ENCODE results near the gene SEPTIN5. TPM values are rescaled to one million over a fixed set of nuclear protein-coding genes. Genes with fewer than 3 reads are reported as not detected.

The SEPTIN5 gene
- total RNA-seq, 1 experiment from 2014 or later = not detected

GRCh38 chr22:19713650-19714311, 522 bp upstream of the SEPTIN5 start:
- H2AFZ ChIP-seq (ENCODE audit: low read length) = no peak overlapping the region
- no peak overlapping the region for H3K4me2 ChIP-seq (ENCODE audit: low read depth, low read length, poor library complexity, severe bottlenecking)
- no peaks in the 10 kb centered on the region for H3K36me3 ChIP-seq (ENCODE audit: insufficient read depth, low read length)
- no peak overlapping the region for H3K4me3 ChIP-seq (ENCODE audit: low read length)
- no peaks in the 10 kb centered on the region for H4K20me1 ChIP-seq (ENCODE audit: insufficient read depth, low read depth, low read length)
- H3K79me2 ChIP-seq (ENCODE audit: low read length) = no peaks in the 10 kb centered on the region
- no peaks in the 10 kb centered on the region for H3K9me3 ChIP-seq (ENCODE audit: low read length)
- H3K27me3 ChIP-seq (ENCODE audit: low read length) = no peaks in the 10 kb centered on the region
- DNase-seq = no peak
- no peak overlapping the region for H3K27ac ChIP-seq (ENCODE audit: low read length)
- H3K4me1 ChIP-seq (ENCODE audit: low read length) = peaks cover 3% of the 10 kb centered on the region; the same call in 1 of the 2 replicates
- no peaks in the 10 kb centered on the region for H3K9me2 ChIP-seq (replicated peaks; ENCODE audit: insufficient read depth, low read length)
- H3K9ac ChIP-seq (ENCODE audit: low read length) = no peak overlapping the region

GRCh38 chr22:19715188-19715930, 1.1 kb downstream of the SEPTIN5 start:
- Histone ChIP-seq H3K9me3 (ENCODE audit: low read length) (no peaks in the 10 kb centered on the region), H3K4me1 (ENCODE audit: low read length) (peaks cover 3% of the 10 kb centered on the region; the same call in 1 of the 2 replicates), H3K36me3 (ENCODE audit: insufficient read depth, low read length) (no peaks in the 10 kb centered on the region), H3K9ac (ENCODE audit: low read length) (no peak overlapping the region), H3K4me3 (ENCODE audit: low read length) (no peak overlapping the region), H3K79me2 (ENCODE audit: low read length) (no peaks in the 10 kb centered on the region), H2AFZ (ENCODE audit: low read length) (no peak overlapping the region), H4K20me1 (ENCODE audit: insufficient read depth, low read depth, low read length) (no peaks in the 10 kb centered on the region), H3K27ac (ENCODE audit: low read length) (no peak overlapping the region), H3K27me3 (ENCODE audit: low read length) (no peaks in the 10 kb centered on the region), H3K9me2 (replicated peaks; ENCODE audit: insufficient read depth, low read length) (no peaks in the 10 kb centered on the region), H3K4me2 (ENCODE audit: low read depth, low read length, poor library complexity, severe bottlenecking) (no peak overlapping the region)
- no peak for DNase-seq

GRCh38 chr22:19716041-19716828, 1.9 kb downstream of the SEPTIN5 start:
- H3K4me2 ChIP-seq (ENCODE audit: low read depth, low read length, poor library complexity, severe bottlenecking) = no peak overlapping the region
- H3K27ac ChIP-seq (ENCODE audit: low read length) = no peak overlapping the region
- no peak overlapping the region for H2AFZ ChIP-seq (ENCODE audit: low read length)
- H3K36me3 ChIP-seq (ENCODE audit: insufficient read depth, low read length) = no peaks in the 10 kb centered on the region
- H4K20me1 ChIP-seq (ENCODE audit: insufficient read depth, low read depth, low read length) = no peaks in the 10 kb centered on the region
- H3K4me1 ChIP-seq (ENCODE audit: low read length) = peaks cover 3% of the 10 kb centered on the region; the same call in 1 of the 2 replicates
- H3K4me3 ChIP-seq (ENCODE audit: low read length) = no peak overlapping the region
- H3K9ac ChIP-seq (ENCODE audit: low read length) = no peak overlapping the region
- no peak for DNase-seq
- H3K9me3 ChIP-seq (ENCODE audit: low read length) = no peaks in the 10 kb centered on the region
- H3K27me3 ChIP-seq (ENCODE audit: low read length) = no peaks in the 10 kb centered on the region
- no peaks in the 10 kb centered on the region for H3K79me2 ChIP-seq (ENCODE audit: low read length)
- H3K9me2 ChIP-seq (replicated peaks; ENCODE audit: insufficient read depth, low read length) = no peaks in the 10 kb centered on the region

GRCh38 chr22:19716829-19717105, 2.5 kb downstream of the SEPTIN5 start:
- H3K79me2 ChIP-seq (ENCODE audit: low read length) = no peaks in the 10 kb centered on the region
- H3K4me1 ChIP-seq (ENCODE audit: low read length) = peaks cover 3% of the 10 kb centered on the region; the same call in 1 of the 2 replicates
- no peaks in the 10 kb centered on the region for H4K20me1 ChIP-seq (ENCODE audit: insufficient read depth, low read depth, low read length)
- H3K27ac ChIP-seq (ENCODE audit: low read length) = no peak overlapping the region
- H3K9me3 ChIP-seq (ENCODE audit: low read length) = no peaks in the 10 kb centered on the region
- DNase-seq = no peak
- no peak overlapping the region for H3K9ac ChIP-seq (ENCODE audit: low read length)
- no peaks in the 10 kb centered on the region for H3K9me2 ChIP-seq (replicated peaks; ENCODE audit: insufficient read depth, low read length)
- H3K4me3 ChIP-seq (ENCODE audit: low read length) = no peak overlapping the region
- H2AFZ ChIP-seq (ENCODE audit: low read length) = no peak overlapping the region
- H3K4me2 ChIP-seq (ENCODE audit: low read depth, low read length, poor library complexity, severe bottlenecking) = no peak overlapping the region
- no peaks in the 10 kb centered on the region for H3K36me3 ChIP-seq (ENCODE audit: insufficient read depth, low read length)
- no peaks in the 10 kb centered on the region for H3K27me3 ChIP-seq (ENCODE audit: low read length)

GRCh38 chr22:19717181-19717580, 2.9 kb downstream of the SEPTIN5 start:
- H3K36me3 ChIP-seq (ENCODE audit: insufficient read depth, low read length) = no peaks in the 10 kb centered on the region
- H3K79me2 ChIP-seq (ENCODE audit: low read length) = no peaks in the 10 kb centered on the region
- no peaks in the 10 kb centered on the region for H3K9me2 ChIP-seq (replicated peaks; ENCODE audit: insufficient read depth, low read length)
- H3K9ac ChIP-seq (ENCODE audit: low read length) = no peak overlapping the region
- H3K27ac ChIP-seq (ENCODE audit: low read length) = no peak overlapping the region
- no peak for DNase-seq
- H4K20me1 ChIP-seq (ENCODE audit: insufficient read depth, low read depth, low read length) = no peaks in the 10 kb centered on the region
- H3K4me1 ChIP-seq (ENCODE audit: low read length) = peaks cover 3% of the 10 kb centered on the region; the same call in 1 of the 2 replicates
- H3K27me3 ChIP-seq (ENCODE audit: low read length) = no peaks in the 10 kb centered on the region
- no peaks in the 10 kb centered on the region for H3K9me3 ChIP-seq (ENCODE audit: low read length)
- no peak overlapping the region for H2AFZ ChIP-seq (ENCODE audit: low read length)
- no peak overlapping the region for H3K4me2 ChIP-seq (ENCODE audit: low read depth, low read length, poor library complexity, severe bottlenecking)
- no peak overlapping the region for H3K4me3 ChIP-seq (ENCODE audit: low read length)

- H2AFZ ChIP-seq (ENCODE audit: low read length) = no peak overlapping the region
- peak overlapping the region; percentile 51 for H3K4me2 ChIP-seq (ENCODE audit: low read depth, low read length, poor library complexity, severe bottlenecking)
- no peaks in the 10 kb centered on the region for H3K9me3 ChIP-seq (ENCODE audit: low read length)
- H3K9me2 ChIP-seq (replicated peaks; ENCODE audit: insufficient read depth, low read length) = no peaks in the 10 kb centered on the region
- peak overlapping the region; percentile 49; the same call in 1 of the 2 replicates for H3K4me3 ChIP-seq (ENCODE audit: low read length)
- peaks cover 3% of the 10 kb centered on the region; the same call in 1 of the 2 replicates for H3K4me1 ChIP-seq (ENCODE audit: low read length)
- H3K36me3 ChIP-seq (ENCODE audit: insufficient read depth, low read length) = no peaks in the 10 kb centered on the region
- no peak overlapping the region for H3K27ac ChIP-seq (ENCODE audit: low read length)
- H4K20me1 ChIP-seq (ENCODE audit: insufficient read depth, low read depth, low read length) = no peaks in the 10 kb centered on the region
- H3K79me2 ChIP-seq (ENCODE audit: low read length) = no peaks in the 10 kb centered on the region
- peak; percentile 87 for DNase-seq
- H3K27me3 ChIP-seq (ENCODE audit: low read length) = no peaks in the 10 kb centered on the region
- H3K9ac ChIP-seq (ENCODE audit: low read length) = peak overlapping the region; percentile 43; the same call in 1 of the 2 replicates
Observed at GRCh38 chr22:19717691-19718455, 3.6 kb downstream of the SEPTIN5 start.

GRCh38 chr22:19718456-19719049, 4.2 kb downstream of the SEPTIN5 start:
- Histone ChIP-seq H3K4me1 (ENCODE audit: low read length) (peaks cover 3% of the 10 kb centered on the region; the same call in 1 of the 2 replicates), H3K9ac (ENCODE audit: low read length) (no peak overlapping the region; the same call in 1 of the 2 replicates), H3K36me3 (ENCODE audit: insufficient read depth, low read length) (no peaks in the 10 kb centered on the region), H3K27ac (ENCODE audit: low read length) (no peak overlapping the region), H2AFZ (ENCODE audit: low read length) (no peak overlapping the region), H3K9me2 (replicated peaks; ENCODE audit: insufficient read depth, low read length) (no peaks in the 10 kb centered on the region), H3K79me2 (ENCODE audit: low read length) (no peaks in the 10 kb centered on the region), H3K4me3 (ENCODE audit: low read length) (peak overlapping the region; percentile 49; the same call in 1 of the 2 replicates), H3K27me3 (ENCODE audit: low read length) (no peaks in the 10 kb centered on the region), H3K4me2 (ENCODE audit: low read depth, low read length, poor library complexity, severe bottlenecking) (peak overlapping the region; percentile 51), H4K20me1 (ENCODE audit: insufficient read depth, low read depth, low read length) (no peaks in the 10 kb centered on the region), H3K9me3 (ENCODE audit: low read length) (no peaks in the 10 kb centered on the region)
- DNase-seq = no peak

All from Karpas-422 (cell line).